GM12875 (cell line): ENCODE results near the gene ESRRG.

ENCODE experiments used
- H3K4me3 ChIP-seq: one replicate; pipeline ENCODE4 v1.5.1; 2011; ENCODE audit warnings: low read depth, low read length, control low read depth
- TF ChIP-seq, protein P1 (sequence below): IDR thresholded peaks from 2 replicates; pipeline ENCODE4 v1.5.1; 2011; ENCODE audit warnings: low read depth, mild to moderate bottlenecking, control low read depth, inconsistent platforms, low read length, moderate library complexity, borderline replicate concordance; ENCODE audit not compliant: insufficient read depth

Gene ESRRG

GRCh38 chr1:216458812-216459211, 264.4 kb downstream of the ESRRG start:
- no peak overlapping the region for H3K4me3 ChIP-seq

GRCh38 chr1:216457356-216457755, 265.9 kb downstream of the ESRRG start:
- no peak overlapping the region for H3K4me3 ChIP-seq
- TF ChIP-seq, protein P1, sequence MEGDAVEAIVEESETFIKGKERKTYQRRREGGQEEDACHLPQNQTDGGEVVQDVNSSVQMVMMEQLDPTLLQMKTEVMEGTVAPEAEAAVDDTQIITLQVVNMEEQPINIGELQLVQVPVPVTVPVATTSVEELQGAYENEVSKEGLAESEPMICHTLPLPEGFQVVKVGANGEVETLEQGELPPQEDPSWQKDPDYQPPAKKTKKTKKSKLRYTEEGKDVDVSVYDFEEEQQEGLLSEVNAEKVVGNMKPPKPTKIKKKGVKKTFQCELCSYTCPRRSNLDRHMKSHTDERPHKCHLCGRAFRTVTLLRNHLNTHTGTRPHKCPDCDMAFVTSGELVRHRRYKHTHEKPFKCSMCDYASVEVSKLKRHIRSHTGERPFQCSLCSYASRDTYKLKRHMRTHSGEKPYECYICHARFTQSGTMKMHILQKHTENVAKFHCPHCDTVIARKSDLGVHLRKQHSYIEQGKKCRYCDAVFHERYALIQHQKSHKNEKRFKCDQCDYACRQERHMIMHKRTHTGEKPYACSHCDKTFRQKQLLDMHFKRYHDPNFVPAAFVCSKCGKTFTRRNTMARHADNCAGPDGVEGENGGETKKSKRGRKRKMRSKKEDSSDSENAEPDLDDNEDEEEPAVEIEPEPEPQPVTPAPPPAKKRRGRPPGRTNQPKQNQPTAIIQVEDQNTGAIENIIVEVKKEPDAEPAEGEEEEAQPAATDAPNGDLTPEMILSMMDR = no peak

More at GRCh38 chr1:216458812-216459211, 264.4 kb downstream of the ESRRG start:
- TF ChIP-seq, protein P1 = no peak

GRCh38 chr1:216456682-216457081, 266.5 kb downstream of the ESRRG start:
- TF ChIP-seq, protein P1 = no peak
- H3K4me3 ChIP-seq = no peak overlapping the region

GRCh38 chr1:216453777-216454176, 269.5 kb downstream of the ESRRG start:
- TF ChIP-seq, protein P1 = no peak
- H3K4me3 ChIP-seq = no peak overlapping the region
